Ectodermal cell (in vitro differentiated cells): ENCODE measurements around the gene ARHGEF11.

Experiments used
- H3K27ac ChIP-seq: 2 replicates; pipeline ENCODE4 v1.7.0; 2013; ENCODE audit warnings: mild to moderate bottlenecking, low read depth, low read length; ENCODE audit not compliant: insufficient read depth, poor library complexity, severe bottlenecking
- H3K27me3 ChIP-seq: 2 replicates; pipeline ENCODE4 v1.7.0; 2013; ENCODE audit warnings: mild to moderate bottlenecking, low read length; ENCODE audit not compliant: insufficient read depth, control insufficient read depth, poor library complexity, severe bottlenecking
- H3K36me3 ChIP-seq: one replicate; pipeline ENCODE4 v1.7.0; 2013; ENCODE audit warnings: low read length; ENCODE audit not compliant: control insufficient read depth, insufficient read depth
- H3K4me1 ChIP-seq: one replicate; pipeline ENCODE4 v1.7.0; 2013; ENCODE audit warnings: low read length; ENCODE audit not compliant: control insufficient read depth, insufficient read depth
- H3K4me3 ChIP-seq: 2 replicates; pipeline ENCODE4 v1.7.0; 2013; ENCODE audit warnings: low read depth, low read length, control low read depth; ENCODE audit not compliant: insufficient read depth
- H3K9me3 ChIP-seq: 2 replicates; pipeline ENCODE4 v1.7.0; 2013; ENCODE audit warnings: mild to moderate bottlenecking, low read length, moderate library complexity; ENCODE audit not compliant: control insufficient read depth
- WGBS, 2 experiments: methylation state at CpG; one replicate each; pipeline ENCODE4 v1.1.7; 2013; ENCODE audit warnings: missing lambda C conversion rate in 2 of 2; 5-methylcytosine and 5-hydroxymethylcytosine counted together

ARHGEF11 gene

GRCh38 chr1:157030728-157031127 lies 14.8 kb downstream of the ARHGEF11 start:
- Histone ChIP-seq H3K9me3 (no peaks in the 10 kb centered on the region), H3K27me3 (no peaks in the 10 kb centered on the region), H3K27ac (no peak overlapping the region), H3K4me3 (no peak overlapping the region), H3K36me3 (no peaks in the 10 kb centered on the region), H3K4me1 (peaks cover 6% of the 10 kb centered on the region)
- 93 to 94% methylated on average over 2 of the region's 2 CpGs for WGBS, 2 experiments

GRCh38 chr1:157028674-157029073 lies 16.9 kb downstream of the ARHGEF11 start:
- no peaks in the 10 kb centered on the region for H3K9me3 ChIP-seq
- no peak overlapping the region for H3K27ac ChIP-seq
- 90 to 96% methylated on average over 3 to 4 of the region's 4 CpGs for WGBS, 2 experiments
- no peak overlapping the region for H3K4me3 ChIP-seq
- peaks cover under 1% of the 10 kb centered on the region for H3K4me1 ChIP-seq
- no peaks in the 10 kb centered on the region for H3K36me3 ChIP-seq
- no peaks in the 10 kb centered on the region for H3K27me3 ChIP-seq

GRCh38 chr1:157025856-157026255 lies 19.7 kb downstream of the ARHGEF11 start:
- no peak overlapping the region for H3K27ac ChIP-seq
- no peak overlapping the region for H3K4me3 ChIP-seq
- no peaks in the 10 kb centered on the region for H3K4me1 ChIP-seq
- H3K27me3 ChIP-seq, result no peaks in the 10 kb centered on the region
- no peaks in the 10 kb centered on the region for H3K36me3 ChIP-seq
- 91 to 96% methylated on average over 2 of the region's 2 CpGs for WGBS, 2 experiments
- H3K9me3 ChIP-seq, result no peaks in the 10 kb centered on the region

- Histone ChIP-seq H3K27me3 (no peaks in the 10 kb centered on the region), H3K27ac (no peak overlapping the region), H3K4me3 (no peak overlapping the region), H3K4me1 (no peaks in the 10 kb centered on the region), H3K9me3 (no peaks in the 10 kb centered on the region), H3K36me3 (no peaks in the 10 kb centered on the region)
- WGBS, 2 experiments, result 92 to 93% methylated on average over 3 of the region's 3 CpGs
Measured at GRCh38 chr1:157025385-157025784, 20.2 kb downstream of the ARHGEF11 start.

GRCh38 chr1:157021688-157022087 lies 23.9 kb downstream of the ARHGEF11 start:
- Histone ChIP-seq H3K4me3 (no peak overlapping the region), H3K27me3 (no peaks in the 10 kb centered on the region), H3K4me1 (no peaks in the 10 kb centered on the region), H3K36me3 (no peaks in the 10 kb centered on the region), H3K9me3 (no peaks in the 10 kb centered on the region), H3K27ac (no peak overlapping the region)
- WGBS, 2 experiments, result 94 to 100% methylated on average over 1 of the region's 1 CpG

- Histone ChIP-seq H3K27me3 (no peaks in the 10 kb centered on the region), H3K36me3 (no peaks in the 10 kb centered on the region), H3K4me3 (no peak overlapping the region), H3K9me3 (no peaks in the 10 kb centered on the region), H3K4me1 (no peaks in the 10 kb centered on the region), H3K27ac (no peak overlapping the region)
Measured at GRCh38 chr1:157019457-157019856, 26.1 kb downstream of the ARHGEF11 start.

GRCh38 chr1:157011845-157012244 lies 33.7 kb downstream of the ARHGEF11 start:
- 96 to 100% methylated on average over 3 of the region's 3 CpGs for WGBS, 2 experiments
- Histone ChIP-seq H3K4me3 (no peak overlapping the region), H3K36me3 (no peaks in the 10 kb centered on the region), H3K9me3 (no peaks in the 10 kb centered on the region), H3K27me3 (no peaks in the 10 kb centered on the region), H3K27ac (no peak overlapping the region), H3K4me1 (no peaks in the 10 kb centered on the region)

GRCh38 chr1:157008502-157008901 lies 37.0 kb downstream of the ARHGEF11 start:
- Histone ChIP-seq H3K4me3 (no peak overlapping the region), H3K36me3 (no peaks in the 10 kb centered on the region), H3K27me3 (no peaks in the 10 kb centered on the region), H3K9me3 (no peaks in the 10 kb centered on the region), H3K27ac (no peak overlapping the region), H3K4me1 (peaks cover 14% of the 10 kb centered on the region)
- WGBS, 2 experiments, result 94 to 100% methylated on average over 1 of the region's 1 CpG

GRCh38 chr1:157007306-157007705 lies 38.2 kb downstream of the ARHGEF11 start:
- peaks cover 17% of the 10 kb centered on the region for H3K4me1 ChIP-seq
- no peaks in the 10 kb centered on the region for H3K9me3 ChIP-seq
- no peaks in the 10 kb centered on the region for H3K27me3 ChIP-seq
- H3K36me3 ChIP-seq, result no peaks in the 10 kb centered on the region
- H3K27ac ChIP-seq, result no peak overlapping the region
- H3K4me3 ChIP-seq, result no peak overlapping the region
- WGBS, 2 experiments, result 73 to 75% methylated on average over 5 of the region's 5 CpGs

- 92 to 95% methylated on average over 1 to 2 of the region's 2 CpGs for WGBS, 2 experiments
- no peak overlapping the region for H3K27ac ChIP-seq
- H3K27me3 ChIP-seq, result no peaks in the 10 kb centered on the region
- no peaks in the 10 kb centered on the region for H3K36me3 ChIP-seq
- H3K4me1 ChIP-seq, result peaks cover 17% of the 10 kb centered on the region
- no peak overlapping the region for H3K4me3 ChIP-seq
- H3K9me3 ChIP-seq, result no peaks in the 10 kb centered on the region
Measured at GRCh38 chr1:157006676-157007075, 38.9 kb downstream of the ARHGEF11 start.

- Histone ChIP-seq H3K4me3 (no peak overlapping the region), H3K36me3 (no peaks in the 10 kb centered on the region)
- WGBS, 2 experiments, result 84 to 95% methylated on average over 1 to 2 of the region's 2 CpGs
Measured at GRCh38 chr1:157005965-157006364, 39.6 kb downstream of the ARHGEF11 start.

More at GRCh38 chr1:157005965-157006364, 39.6 kb downstream of the ARHGEF11 start:
- Histone ChIP-seq H3K9me3 (no peaks in the 10 kb centered on the region), H3K27me3 (no peaks in the 10 kb centered on the region), H3K4me1 (peaks cover 17% of the 10 kb centered on the region), H3K27ac (no peak overlapping the region)
